GM10266 (cell line): ENCODE measurements around the gene B3GNT4.

Experiments
- DNase-seq: peaks from one replicate; pipeline ENCODE4 v3.0.0; 2012; ENCODE audit errors: extremely low spot score
- CTCF ChIP-seq: IDR thresholded peaks from 2 replicates; pipeline ENCODE4 v1.5.1; 2012; ENCODE audit warnings: mild to moderate bottlenecking, low read depth; ENCODE audit not compliant: control insufficient read depth, insufficient read depth; ENCODE audit errors: missing control alignments

B3GNT4 gene

GRCh38 chr12:122216445-122216844 is 12.9 kb downstream of the B3GNT4 start:
- DNase-seq: no peak
- no peak for TF ChIP-seq CTCF

GRCh38 chr12:122225683-122226365 is 22.3 kb downstream of the B3GNT4 start, which contains the start of gene DIABLO:
Gene DIABLO (minus strand): TSS chr12:122226052. CDS start chr12:122226014, 38 bp downstream.
- peak; percentile 98 for DNase-seq
- no peak for TF ChIP-seq CTCF

GRCh38 chr12:122226366-122227125 is 23.0 kb downstream of the B3GNT4 start:
- no peak for DNase-seq
- peak; percentile 10 for TF ChIP-seq CTCF

GRCh38 chr12:122227341-122227740 is 23.8 kb downstream of the B3GNT4 start:
- no peak for DNase-seq
- TF ChIP-seq CTCF: no peak

GRCh38 chr12:122228092-122228491 is 24.6 kb downstream of the B3GNT4 start:
- no peak for TF ChIP-seq CTCF
- no peak for DNase-seq

GRCh38 chr12:122230798-122231197 is 27.3 kb downstream of the B3GNT4 start:
- no peak for TF ChIP-seq CTCF

GRCh38 chr12:122232691-122233090 is 29.2 kb downstream of the B3GNT4 start:
- no peak for TF ChIP-seq CTCF
- DNase-seq: no peak

More at GRCh38 chr12:122230798-122231197, 27.3 kb downstream of the B3GNT4 start:
- no peak for DNase-seq
